GM10266 (cell line): ENCODE measurements around the gene SALL2.

Experiments
- DNase-seq: peaks from one replicate; pipeline ENCODE4 v3.0.0; 2012; ENCODE audit errors: extremely low spot score
- CTCF ChIP-seq: IDR thresholded peaks from 2 replicates; pipeline ENCODE4 v1.5.1; 2012; ENCODE audit warnings: mild to moderate bottlenecking, low read depth; ENCODE audit not compliant: control insufficient read depth, insufficient read depth; ENCODE audit errors: missing control alignments

The SALL2 gene

GRCh38 chr14:21527318-21527679 is 1.2 kb upstream of the SALL2 start:
- no peak for TF ChIP-seq CTCF
- no peak for DNase-seq

GRCh38 chr14:21526672-21527317 is 649 bp upstream of the SALL2 start:
- no peak for TF ChIP-seq CTCF
- no peak for DNase-seq

- no peak for DNase-seq
- no peak for TF ChIP-seq CTCF
Observed at GRCh38 chr14:21525571-21525961, 580 bp downstream of the SALL2 start.

GRCh38 chr14:21524575-21525490 is 1.3 kb downstream of the SALL2 start:
- no peak for TF ChIP-seq CTCF

GRCh38 chr14:21523203-21523602 is 2.9 kb downstream of the SALL2 start:
- no peak for DNase-seq
- no peak for TF ChIP-seq CTCF

More at GRCh38 chr14:21524575-21525490, 1.3 kb downstream of the SALL2 start:
- no peak for DNase-seq

- DNase-seq: no peak
- no peak for TF ChIP-seq CTCF
Observed at GRCh38 chr14:21521501-21521900, 4.6 kb downstream of the SALL2 start.

GRCh38 chr14:21520767-21521166 is 5.4 kb downstream of the SALL2 start:
- TF ChIP-seq CTCF: no peak
- no peak for DNase-seq
